HL-60 (cell line): ENCODE results near the gene CHRNE.

Experiments
- POLR2AphosphoS5 ChIP-seq: IDR thresholded peaks from 2 replicates; pipeline ENCODE4 v1.6.1; 2012; ENCODE audit warnings: low read depth
- SPI1 ChIP-seq: IDR thresholded peaks from 2 replicates; pipeline ENCODE4 v1.6.1; 2012; ENCODE audit warnings: low read depth, mild to moderate bottlenecking, borderline replicate concordance
- TF ChIP-seq, protein P1 (sequence below): IDR thresholded peaks from one replicate; pipeline ENCODE4 v1.5.1; 2011; ENCODE audit warnings: low read length, control low read depth, inconsistent platforms; ENCODE audit not compliant: insufficient read depth
- TF ChIP-seq, protein P2 (sequence below): IDR thresholded peaks from 2 replicates; pipeline ENCODE4 v1.6.1; 2012; ENCODE audit warnings: low read depth; ENCODE audit not compliant: insufficient replicate concordance

DNA sequence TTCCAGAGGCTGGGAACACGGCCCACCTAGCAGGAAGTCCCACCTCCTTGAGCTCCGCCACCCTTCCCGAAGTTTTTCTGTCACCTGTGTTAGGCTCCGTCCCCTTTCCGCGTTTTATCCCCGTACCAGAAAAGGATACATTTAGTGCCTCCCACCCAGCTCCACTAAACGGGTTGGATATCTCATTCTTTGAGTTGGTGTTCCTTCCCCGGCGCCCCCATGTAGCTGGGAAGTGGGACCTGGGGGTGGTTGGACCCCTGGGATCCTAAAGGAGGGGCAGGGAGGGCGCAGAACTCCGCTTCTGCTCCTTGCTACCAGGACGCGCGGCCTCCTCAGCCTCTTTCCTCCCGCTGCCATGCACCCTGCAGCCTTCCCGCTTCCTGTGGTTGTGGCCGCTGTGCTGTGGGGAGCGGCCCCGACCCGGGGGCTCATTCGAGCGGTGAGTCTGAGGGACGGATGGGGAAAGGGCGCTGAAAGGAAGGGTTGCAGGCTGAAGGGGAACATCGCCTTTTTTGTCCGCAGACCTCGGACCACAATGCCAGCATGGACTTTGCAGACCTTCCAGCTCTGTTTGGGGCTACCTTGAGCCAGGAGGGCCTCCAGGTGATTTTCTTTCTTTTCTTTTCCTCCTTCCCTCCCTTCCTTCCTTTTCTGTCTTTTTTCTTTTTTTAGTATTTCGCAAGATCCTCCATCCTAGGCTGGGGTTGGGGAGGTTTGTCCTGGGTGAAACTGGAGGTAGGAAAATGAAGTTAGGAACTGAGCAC lies 37.8 kb upstream of the CHRNE start:
- TF ChIP-seq SPI1 (no peak), POLR2AphosphoS5 (peak; percentile 16; the same call in 1 of the 2 replicates)
- TF ChIP-seq, protein P1, sequence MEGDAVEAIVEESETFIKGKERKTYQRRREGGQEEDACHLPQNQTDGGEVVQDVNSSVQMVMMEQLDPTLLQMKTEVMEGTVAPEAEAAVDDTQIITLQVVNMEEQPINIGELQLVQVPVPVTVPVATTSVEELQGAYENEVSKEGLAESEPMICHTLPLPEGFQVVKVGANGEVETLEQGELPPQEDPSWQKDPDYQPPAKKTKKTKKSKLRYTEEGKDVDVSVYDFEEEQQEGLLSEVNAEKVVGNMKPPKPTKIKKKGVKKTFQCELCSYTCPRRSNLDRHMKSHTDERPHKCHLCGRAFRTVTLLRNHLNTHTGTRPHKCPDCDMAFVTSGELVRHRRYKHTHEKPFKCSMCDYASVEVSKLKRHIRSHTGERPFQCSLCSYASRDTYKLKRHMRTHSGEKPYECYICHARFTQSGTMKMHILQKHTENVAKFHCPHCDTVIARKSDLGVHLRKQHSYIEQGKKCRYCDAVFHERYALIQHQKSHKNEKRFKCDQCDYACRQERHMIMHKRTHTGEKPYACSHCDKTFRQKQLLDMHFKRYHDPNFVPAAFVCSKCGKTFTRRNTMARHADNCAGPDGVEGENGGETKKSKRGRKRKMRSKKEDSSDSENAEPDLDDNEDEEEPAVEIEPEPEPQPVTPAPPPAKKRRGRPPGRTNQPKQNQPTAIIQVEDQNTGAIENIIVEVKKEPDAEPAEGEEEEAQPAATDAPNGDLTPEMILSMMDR = no peak
- TF ChIP-seq, protein P2, sequence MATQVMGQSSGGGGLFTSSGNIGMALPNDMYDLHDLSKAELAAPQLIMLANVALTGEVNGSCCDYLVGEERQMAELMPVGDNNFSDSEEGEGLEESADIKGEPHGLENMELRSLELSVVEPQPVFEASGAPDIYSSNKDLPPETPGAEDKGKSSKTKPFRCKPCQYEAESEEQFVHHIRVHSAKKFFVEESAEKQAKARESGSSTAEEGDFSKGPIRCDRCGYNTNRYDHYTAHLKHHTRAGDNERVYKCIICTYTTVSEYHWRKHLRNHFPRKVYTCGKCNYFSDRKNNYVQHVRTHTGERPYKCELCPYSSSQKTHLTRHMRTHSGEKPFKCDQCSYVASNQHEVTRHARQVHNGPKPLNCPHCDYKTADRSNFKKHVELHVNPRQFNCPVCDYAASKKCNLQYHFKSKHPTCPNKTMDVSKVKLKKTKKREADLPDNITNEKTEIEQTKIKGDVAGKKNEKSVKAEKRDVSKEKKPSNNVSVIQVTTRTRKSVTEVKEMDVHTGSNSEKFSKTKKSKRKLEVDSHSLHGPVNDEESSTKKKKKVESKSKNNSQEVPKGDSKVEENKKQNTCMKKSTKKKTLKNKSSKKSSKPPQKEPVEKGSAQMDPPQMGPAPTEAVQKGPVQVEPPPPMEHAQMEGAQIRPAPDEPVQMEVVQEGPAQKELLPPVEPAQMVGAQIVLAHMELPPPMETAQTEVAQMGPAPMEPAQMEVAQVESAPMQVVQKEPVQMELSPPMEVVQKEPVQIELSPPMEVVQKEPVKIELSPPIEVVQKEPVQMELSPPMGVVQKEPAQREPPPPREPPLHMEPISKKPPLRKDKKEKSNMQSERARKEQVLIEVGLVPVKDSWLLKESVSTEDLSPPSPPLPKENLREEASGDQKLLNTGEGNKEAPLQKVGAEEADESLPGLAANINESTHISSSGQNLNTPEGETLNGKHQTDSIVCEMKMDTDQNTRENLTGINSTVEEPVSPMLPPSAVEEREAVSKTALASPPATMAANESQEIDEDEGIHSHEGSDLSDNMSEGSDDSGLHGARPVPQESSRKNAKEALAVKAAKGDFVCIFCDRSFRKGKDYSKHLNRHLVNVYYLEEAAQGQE = no peak
